NCI-H1417 treated with DMSO at 0.1 percent for 48 hours (cell line): ENCODE measurements around the gene HDHD5.
"Not testable (repeated sequence)": the region's sequence is repeated elsewhere in the genome, so short reads cannot be mapped to it uniquely, and the experiment has no call there.

Experiments
- DNase-seq: peaks from one replicate; lab custom pipeline; 2025; lab: John Stamatoyannopoulos, UW

Gene HDHD5

DNA sequence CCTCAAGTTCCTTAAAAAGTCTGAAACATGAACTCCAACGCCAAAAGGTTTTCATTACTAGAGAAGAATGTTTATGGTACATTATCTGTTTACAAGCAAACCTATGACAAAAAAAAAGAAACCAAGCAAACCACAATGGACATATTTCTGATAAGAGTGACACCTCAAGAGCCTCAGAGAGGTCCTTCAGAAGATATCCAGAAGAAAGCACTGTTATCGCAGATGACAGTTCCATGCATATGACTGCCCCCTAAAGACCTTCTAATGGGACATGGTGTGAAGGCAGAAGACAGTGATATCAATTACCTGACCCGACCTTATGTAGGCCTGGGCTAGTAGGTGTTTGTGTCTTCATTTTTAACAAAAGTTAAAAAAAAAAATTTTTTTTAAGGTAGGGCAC lies 3.1 kb downstream of the HDHD5 start:
- no peak for DNase-seq

DNA sequence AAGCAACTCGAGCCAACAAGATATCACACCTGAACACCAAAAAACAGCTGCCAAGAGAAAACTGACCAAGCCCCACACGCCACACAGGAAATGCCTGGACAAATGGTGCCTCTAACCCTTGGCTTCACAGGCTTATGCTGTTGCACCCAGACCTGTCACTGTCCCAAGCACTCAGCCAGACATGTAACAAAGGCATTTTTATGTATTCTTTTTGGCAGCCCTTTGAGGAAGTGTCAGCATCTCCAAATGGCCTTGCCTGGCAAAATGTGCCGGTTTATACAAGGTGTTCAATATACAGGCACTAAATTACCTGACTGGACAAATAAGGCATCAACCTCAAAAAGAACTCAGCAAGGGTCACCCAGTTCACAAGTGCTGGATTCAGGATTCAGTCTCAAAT lies 6.1 kb downstream of the HDHD5 start:
- DNase-seq = no peak

- DNase-seq = no peak
Observed at GRCh38 chr22:17152340-17152739, 6.7 kb downstream of the HDHD5 start.

DNA sequence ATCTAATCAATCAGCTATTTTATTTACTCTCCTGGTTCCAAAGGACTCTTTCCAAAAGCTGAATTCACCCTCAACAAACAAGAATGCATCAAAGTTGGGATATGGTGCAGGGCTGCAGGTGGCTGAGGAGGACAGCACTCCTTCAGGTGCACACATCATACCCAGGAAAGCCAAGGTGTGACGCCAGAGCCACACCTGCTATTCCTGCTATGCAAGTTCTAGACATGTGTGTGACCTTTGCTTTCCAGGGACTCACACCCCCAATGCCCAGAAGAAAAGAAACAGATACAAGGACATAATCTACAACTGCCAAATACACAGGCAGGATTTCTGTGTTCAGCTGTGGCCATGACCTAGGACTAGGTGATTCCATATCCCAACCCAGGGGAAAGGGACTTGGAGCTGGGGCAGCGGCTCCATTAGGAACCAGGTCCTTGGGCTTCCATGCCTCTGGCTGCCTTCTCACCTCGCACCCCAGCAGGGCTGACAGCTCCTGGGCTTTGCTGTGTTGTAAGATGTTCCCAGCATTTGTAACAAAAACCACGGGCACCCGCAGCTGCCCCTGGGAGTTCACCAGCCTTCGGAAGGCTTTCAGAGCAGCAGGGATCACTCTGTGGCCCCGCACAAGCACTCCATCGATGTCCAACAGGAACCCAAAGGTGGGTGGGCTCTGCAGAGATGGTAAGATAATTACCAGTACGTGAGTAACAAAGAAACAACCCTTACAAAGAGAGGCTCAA lies 9.8 kb downstream of the HDHD5 start:
- DNase-seq = no peak

DNA sequence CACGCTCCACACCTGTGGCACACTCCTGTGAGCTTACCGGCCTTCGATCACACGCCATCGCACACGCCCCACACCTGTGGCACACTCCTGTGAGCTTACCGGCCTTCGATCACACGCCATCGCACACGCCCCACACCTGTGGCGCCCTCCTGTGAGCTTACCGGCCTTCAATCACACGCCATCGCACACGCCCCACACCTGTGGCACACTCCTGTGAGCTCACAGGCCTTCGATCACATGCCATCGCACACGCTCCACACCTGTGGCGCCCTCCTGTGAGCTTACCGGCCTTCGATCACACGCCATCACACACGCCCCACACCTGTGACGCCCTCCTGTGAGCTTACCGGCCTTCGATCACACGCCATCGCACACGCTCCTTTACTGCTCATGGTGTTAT lies 11.6 kb downstream of the HDHD5 start:
- DNase-seq = not testable (repeated sequence)

DNA sequence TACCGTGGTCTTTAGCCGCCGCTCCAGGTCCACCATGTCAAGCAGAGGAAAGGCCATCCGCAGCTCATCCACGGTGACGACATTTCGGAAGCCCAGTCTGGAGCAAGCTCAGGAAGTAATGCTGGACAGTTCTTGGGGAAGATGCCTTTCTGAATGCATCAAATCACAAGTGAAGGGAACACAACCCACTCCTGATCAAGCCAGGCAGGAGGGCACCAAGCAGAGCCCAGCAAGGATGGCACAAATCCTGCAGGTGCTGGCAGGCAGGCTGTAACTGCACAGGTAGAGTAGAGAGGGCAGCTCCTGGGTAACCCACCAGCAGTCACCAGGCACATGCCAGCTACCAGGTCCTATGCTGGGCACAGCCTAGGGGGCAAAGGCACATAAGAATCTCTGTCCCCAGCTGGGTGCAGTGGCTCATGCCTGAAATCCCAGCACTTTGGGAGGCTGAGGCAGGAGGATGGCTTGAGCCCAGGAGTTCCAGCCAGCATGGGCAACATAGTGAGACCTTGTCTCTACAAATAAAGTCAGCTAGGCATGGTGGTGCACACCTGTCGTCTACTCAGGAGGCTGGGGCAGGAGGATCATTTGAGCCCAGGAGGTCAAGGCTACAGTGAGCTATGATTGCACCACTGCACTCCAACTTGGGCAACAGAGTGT lies 13.9 kb downstream of the HDHD5 start:
- DNase-seq = no peak

- DNase-seq = no peak
Observed at GRCh38 chr22:17143826-17144225, 15.3 kb downstream of the HDHD5 start.

GRCh38 chr22:17143101-17143500 lies 16.0 kb downstream of the HDHD5 start:
- DNase-seq = no peak

- DNase-seq = no peak
Observed at GRCh38 chr22:17140826-17141766, 18.0 kb downstream of the HDHD5 start.

DNA sequence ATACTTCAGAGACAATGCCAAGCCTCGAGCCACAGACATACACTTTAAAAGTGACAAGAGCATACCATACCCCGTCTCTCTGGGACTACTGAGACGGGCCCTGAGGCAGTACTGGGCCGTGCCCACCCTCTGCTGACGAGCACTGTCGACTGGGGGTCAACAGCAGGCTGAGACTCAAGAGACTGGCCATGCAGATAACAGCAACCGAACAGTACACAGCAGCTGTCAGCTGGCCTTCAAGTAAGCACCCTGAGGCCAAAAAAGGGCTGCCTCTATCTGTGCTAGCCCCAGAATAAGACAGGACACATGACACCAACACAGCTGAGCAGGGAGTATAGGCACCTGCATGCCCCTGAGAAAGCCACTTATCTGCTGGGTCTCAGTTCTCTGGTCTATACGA lies 19.1 kb downstream of the HDHD5 start:
- no peak for DNase-seq

DNA sequence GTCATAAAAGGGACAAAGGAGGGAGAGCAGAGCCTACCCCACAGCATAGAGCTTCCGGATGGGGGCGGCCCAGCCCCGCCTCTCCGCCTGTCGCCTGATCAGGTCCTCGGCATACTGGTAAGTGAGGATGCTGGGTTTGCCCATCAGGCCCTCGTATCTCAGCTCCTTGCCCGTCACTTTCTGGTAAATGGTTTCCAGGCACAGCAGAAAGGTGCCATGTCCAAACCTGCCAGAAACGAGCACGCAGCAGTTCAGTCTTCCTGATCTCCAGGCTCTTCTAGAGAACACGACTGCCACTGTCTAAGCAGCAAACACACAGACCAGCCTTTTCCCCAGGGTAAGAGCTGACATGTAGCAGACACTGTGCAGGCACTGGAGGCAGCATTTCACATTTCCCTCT lies 20.6 kb downstream of the HDHD5 start:
- no peak for DNase-seq

DNA sequence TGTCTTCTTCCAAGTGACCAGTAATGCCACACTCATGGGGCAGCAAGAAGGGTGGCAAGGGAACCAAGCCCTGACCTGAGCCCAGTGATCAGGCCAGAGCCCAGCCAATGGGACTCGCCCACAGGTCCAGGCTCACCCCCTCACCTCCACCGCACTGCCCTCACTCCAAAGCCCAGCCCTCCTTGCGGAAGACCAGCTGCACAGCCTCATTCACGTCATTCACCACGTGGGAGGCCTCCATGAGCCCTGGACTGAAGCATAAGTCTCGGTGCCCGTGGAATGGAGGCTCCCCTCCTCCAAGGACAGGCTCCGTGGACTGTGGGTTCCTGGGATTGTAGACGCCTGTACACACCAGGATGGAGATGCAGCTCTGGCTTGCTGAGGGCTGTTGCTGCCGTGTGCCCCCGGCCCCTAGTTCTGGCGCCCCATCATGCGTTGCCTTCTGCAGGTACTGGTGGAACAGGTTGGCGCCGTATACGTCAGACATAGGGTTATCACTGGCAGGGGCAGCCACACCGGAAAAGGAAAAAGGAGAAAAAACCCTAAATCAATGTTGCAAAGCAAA lies 21.1 kb downstream of the HDHD5 start:
- no peak for DNase-seq

DNA sequence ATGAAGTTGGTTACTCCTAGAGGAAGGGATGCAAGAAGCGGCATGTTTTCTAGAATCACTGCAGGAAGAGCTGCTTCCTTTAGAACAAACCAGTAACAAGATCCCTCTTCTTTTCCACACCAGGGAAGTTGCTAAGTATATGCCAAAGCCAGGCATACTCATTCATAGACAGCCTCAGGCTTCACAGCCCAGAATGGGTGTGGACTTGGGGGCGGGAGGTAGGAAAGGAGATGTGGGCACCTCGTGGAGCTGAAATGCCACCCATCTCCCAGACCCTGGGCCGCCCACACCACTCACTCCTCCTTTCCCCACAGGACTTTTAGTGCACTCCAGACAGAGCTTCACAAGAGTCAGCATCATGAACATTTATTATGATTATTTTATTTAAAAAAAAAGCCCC lies 21.9 kb downstream of the HDHD5 start:
- no peak for DNase-seq

DNA sequence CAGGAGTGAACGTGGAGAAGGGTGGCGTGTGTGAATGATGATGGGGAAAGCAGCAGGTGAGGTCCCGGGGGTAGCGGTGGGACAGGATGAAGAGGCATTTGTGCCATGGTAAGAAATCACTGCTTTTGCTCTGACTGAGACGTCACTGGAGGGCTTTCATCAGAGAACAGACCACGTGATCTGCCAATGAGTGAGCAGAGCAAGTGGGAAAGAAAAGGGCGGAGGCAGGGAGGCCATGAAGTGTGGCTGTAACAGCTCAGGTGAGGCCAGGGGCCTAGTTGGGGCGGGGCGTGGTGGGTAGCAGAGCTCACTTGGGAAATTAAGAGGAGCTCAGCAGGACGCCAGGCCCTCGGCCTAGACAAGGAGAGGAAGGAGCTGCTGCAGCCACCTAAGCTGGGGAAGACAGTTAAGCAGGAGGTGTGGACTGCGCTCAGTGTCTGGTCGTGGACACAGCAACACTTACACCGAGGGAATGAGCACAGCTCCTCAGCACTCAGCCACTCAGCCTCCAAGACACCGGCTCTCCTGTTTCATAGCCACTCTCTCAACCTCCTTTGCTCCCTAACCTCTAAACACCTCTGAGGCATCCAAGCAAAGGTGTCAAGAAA lies 23.8 kb downstream of the HDHD5 start:
- DNase-seq = no peak

DNA sequence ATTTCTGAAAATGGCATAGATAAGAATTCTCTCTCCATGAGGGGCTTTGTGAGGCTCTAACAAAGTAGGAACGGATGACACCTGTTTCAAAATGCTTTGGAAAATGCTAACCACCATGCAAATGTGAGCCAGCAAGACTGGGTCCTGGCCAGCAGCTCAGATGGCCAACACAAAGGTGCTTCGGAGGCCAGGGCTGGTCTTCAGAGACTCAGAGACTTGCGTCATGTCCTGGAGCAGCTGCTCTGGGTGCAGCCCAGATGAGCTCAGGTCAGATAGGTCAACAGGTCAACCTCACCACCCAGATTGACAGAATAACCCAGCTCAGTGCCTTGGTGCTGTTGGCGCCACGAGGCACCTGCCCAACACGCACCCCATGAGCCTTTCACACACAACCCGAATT lies 25.9 kb downstream of the HDHD5 start:
- no peak for DNase-seq

DNA sequence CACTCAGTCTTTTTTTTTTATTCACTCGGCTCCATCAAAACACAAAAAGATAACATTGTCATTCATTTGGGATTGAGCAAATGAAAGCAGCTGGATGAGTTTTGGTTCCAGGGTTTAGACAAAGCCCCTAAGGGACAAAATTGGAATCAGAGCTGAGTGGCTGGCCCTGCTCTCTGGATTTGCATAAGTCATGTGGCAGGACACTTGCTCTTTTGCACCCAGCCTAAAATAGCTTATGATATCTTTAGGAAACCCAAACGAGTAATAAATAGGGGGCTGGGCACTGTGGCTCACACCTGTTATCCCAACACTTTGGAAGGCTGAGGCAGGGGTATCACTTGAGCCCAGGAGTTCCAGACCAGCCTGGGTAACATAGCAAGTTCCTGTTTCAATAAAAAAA lies 27.0 kb downstream of the HDHD5 start:
- DNase-seq = no peak

GRCh38 chr22:17131686-17132085 lies 27.4 kb downstream of the HDHD5 start:
- DNase-seq = peak; percentile 8

- no peak for DNase-seq
Observed at GRCh38 chr22:17130199-17130598, 28.9 kb downstream of the HDHD5 start.

DNA sequence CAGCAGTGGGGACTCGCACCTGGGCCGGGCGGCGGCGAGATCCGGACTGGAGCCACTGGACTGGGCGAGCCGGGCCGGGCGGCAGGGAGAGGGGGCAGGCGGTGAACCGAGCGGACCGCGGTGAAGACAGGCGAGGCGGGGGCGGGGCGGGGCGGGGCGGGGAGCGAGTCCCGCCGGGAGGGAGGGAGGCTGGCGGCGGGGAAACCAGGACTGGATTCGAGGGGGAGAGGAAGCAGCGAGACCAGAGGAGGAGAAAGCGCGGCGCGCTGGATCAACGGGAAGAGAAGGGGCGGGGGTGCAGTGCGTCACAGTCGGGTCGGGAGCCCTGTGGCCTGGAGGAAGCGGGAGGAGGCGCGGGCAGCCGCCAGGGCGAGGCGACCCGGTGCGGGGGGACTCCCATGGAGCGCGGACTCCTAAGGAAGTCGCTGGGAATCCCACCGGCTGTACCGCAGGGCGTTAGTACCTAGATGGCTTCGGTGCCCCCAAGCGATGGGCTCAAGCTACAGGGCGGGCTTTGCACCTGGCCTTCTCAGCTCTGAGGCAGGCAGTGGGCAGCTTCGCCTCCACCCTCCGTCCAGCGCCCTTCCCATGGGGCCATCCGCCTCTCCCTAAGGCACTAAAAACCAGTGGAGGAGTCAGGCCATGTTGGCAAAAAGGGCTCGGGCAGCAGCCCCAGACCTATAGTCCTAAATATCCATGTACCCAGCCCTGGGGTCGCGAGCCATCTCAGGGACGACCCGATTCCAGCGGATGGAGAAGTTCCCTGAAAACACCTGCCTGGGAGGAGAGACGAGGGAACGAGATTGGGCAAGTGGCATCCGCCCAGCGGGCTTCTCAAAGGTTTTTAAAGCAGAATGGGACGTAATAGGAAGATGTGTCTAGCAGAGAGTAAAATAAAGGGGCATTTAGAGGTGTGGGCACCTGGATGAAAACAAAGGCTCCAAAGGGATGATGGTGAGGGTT lies 37.6 kb downstream of the HDHD5 start, which contains the start of gene TMEM121B:
TMEM121B (minus strand) TSS at position 128 of the 963 bp plus-strand sequence. CDS start 233 bp downstream, outside the sequence.
- peak; percentile 37 for DNase-seq

- no peak for DNase-seq
Observed at GRCh38 chr22:17120711-17121232, 38.3 kb downstream of the HDHD5 start.
